ENCODE data around the gene TEKTIP1. TPM values are rescaled to one million over a fixed set of nuclear protein-coding genes. Genes with fewer than 3 reads are reported as not detected.

The TEKTIP1 gene
- total RNA-seq, 1 experiment from 2014 or later, result not detected

- DNase-seq (ENCODE audit: low read depth, low spot score), result no peak
- intact Hi-C loops (cut with micrococcal nuclease; ENCODE audit: unreplicated experiment) (no loop called here), in situ Hi-C loops (cut with HindIII; ENCODE audit: low pct_unique_long_range_greater_than_20kb, low sequenced_read_pairs) (no loop called here)
- CTCF ChIA-PET, result interaction anchor here (0.6 kb wide), 1 partner anchor 166 kb away, joined by 3 read pairs; no protein-coding TSS in a partner anchor
- peak overlapping the region; percentile 65 for H3K27ac ChIP-seq (ENCODE audit: low read length)
- POLR2A ChIA-PET, result no interaction called here
- ATAC-seq, result no peak
- H3K4me3 ChIP-seq (ENCODE audit: low read depth in 2 of 2, low read length in 2 of 2), result peak overlapping the region; percentile 62 to 63
- no peak for TF ChIP-seq TCF7L2 (IDR thresholded peaks at IDR 0.05; ENCODE audit: low read depth, low read length)
- TF ChIP-seq CTCF (IDR thresholded peaks at IDR 0.05), result no peak
- TF ChIP-seq SIN3A (IDR thresholded peaks at IDR 0.05; ENCODE audit: borderline replicate concordance, insufficient read depth, low read depth, low read length), result no peak
- TF ChIP-seq REST (IDR thresholded peaks at IDR 0.05; ENCODE audit: insufficient read depth in 1 of 2, low read depth in 2 of 2, low read length in 1 of 2), result no peak
- TF ChIP-seq POLR2AphosphoS5 (IDR thresholded peaks at IDR 0.05; ENCODE audit: low read depth, low read length), result no peak
- H3K27me3 ChIP-seq (ENCODE audit: control insufficient read depth, insufficient read depth, low read length), result no peaks in the 10 kb centered on the region
- H3K9me3 ChIP-seq (ENCODE audit: control insufficient read depth, insufficient read depth, low read depth, low read length), result no peaks in the 10 kb centered on the region
- peaks cover 11% of the 10 kb centered on the region for H3K4me1 ChIP-seq (ENCODE audit: control insufficient read depth, insufficient read depth, low read length)
- H3K36me3 ChIP-seq (ENCODE audit: control insufficient read depth, insufficient read depth, low read length), result no peaks in the 10 kb centered on the region; the same call in 1 of the 2 replicates
- BruUV-seq (replicated peaks), result no TSS peak
These were observed 16.9 kb downstream of the TEKTIP1 start for GRCh38 chr19:3555653-3556422.

GRCh38 chr19:3556423-3556977, 17.5 kb downstream of the TEKTIP1 start:
- TF ChIP-seq TCF7L2 (IDR thresholded peaks at IDR 0.05; ENCODE audit: low read depth, low read length) (no peak), SIN3A (IDR thresholded peaks at IDR 0.05; ENCODE audit: borderline replicate concordance, insufficient read depth, low read depth, low read length) (no peak), REST (IDR thresholded peaks at IDR 0.05; ENCODE audit: insufficient read depth in 1 of 2, low read depth in 2 of 2, low read length in 1 of 2) (no peak), CTCF (IDR thresholded peaks at IDR 0.05) (no peak), POLR2AphosphoS5 (IDR thresholded peaks at IDR 0.05; ENCODE audit: low read depth, low read length) (no peak)
- Histone ChIP-seq H3K4me1 (ENCODE audit: control insufficient read depth, insufficient read depth, low read length) (peaks cover 11% of the 10 kb centered on the region), H3K27me3 (ENCODE audit: control insufficient read depth, insufficient read depth, low read length) (no peaks in the 10 kb centered on the region), H3K9me3 (ENCODE audit: control insufficient read depth, insufficient read depth, low read depth, low read length) (no peaks in the 10 kb centered on the region), H3K36me3 (ENCODE audit: control insufficient read depth, insufficient read depth, low read length) (no peaks in the 10 kb centered on the region; the same call in 1 of the 2 replicates), H3K27ac (ENCODE audit: low read length) (peak overlapping the region; percentile 65), H3K4me3 (ENCODE audit: low read depth in 2 of 2, low read length in 2 of 2) (peak overlapping the region; percentile 62 to 63)
- no peak for DNase-seq (ENCODE audit: low read depth, low spot score)
- ChIA-PET POLR2A (no interaction called here), CTCF (interaction anchor here (0.6 kb wide), 1 partner anchor 165 kb away, joined by 3 read pairs; no protein-coding TSS in a partner anchor)
- in situ Hi-C loops (cut with HindIII; ENCODE audit: low pct_unique_long_range_greater_than_20kb, low sequenced_read_pairs) (no loop called here), intact Hi-C loops (cut with micrococcal nuclease; ENCODE audit: unreplicated experiment) (no loop called here)
- ATAC-seq, result no peak; the same call in 1 of the 2 replicates
- no TSS peak for BruUV-seq (replicated peaks)
